Measurements from ENCODE around the gene PBX2. TPM values are rescaled to one million over a fixed set of nuclear protein-coding genes. Genes with fewer than 3 reads are reported as not detected.

PBX2 gene
- total RNA-seq, 1 experiment from 2014 or later: 176 TPM

DNA sequence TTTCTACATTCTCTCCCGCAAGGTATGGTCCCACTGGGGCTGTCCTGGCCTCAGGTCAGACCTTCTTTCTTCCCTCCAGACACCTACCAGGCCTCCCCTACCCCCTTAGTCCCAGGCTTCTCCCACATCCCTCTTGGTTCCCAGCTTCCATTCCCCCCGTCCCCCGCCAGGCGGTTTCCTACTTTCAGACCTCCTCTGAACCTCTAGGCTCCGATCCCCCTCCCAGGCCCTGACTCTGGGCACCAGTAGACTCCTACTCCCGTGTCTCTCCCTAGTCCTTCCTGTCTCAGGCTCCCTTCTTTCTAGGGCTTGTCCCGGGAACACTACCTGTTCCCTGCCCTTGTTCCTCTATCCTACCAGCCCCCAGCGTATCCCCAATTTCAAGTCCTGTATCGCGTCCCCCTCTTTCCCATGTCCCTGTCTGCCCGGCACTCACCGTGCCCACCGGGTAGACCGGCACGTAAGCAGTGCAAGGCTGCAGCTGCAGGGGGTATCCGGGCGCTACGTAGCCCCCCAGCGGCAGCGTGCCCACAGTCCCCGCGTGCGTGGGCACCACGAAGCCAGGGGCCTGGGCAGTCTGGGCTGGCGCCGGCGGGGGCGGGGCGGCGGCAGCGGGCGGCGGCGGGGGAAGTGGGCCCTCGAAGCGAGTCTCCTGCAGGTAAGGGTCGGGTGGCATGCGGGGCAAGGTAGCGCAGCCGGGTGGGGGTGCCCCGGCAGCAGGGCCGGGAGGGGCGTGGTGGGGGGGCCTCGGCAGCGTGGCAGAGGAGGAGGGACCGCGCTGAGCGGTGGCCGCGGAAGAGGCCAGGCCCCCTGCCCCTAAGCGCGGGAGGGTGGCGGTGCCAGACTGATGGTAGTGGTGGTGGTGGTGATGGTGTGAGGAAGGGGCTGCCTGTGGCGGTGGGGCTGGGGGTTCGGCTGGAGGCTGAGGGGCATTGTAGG lies 39.8 kb downstream of the PBX2 start:
- Histone ChIP-seq H4K20me1 (ENCODE audit: control insufficient read depth, insufficient read depth, insufficient read length) (no peaks in the 10 kb centered on the region), H3K4me1 (ENCODE audit: insufficient read depth, low read length) (peaks cover 9% of the 10 kb centered on the region), H2AFZ (ENCODE audit: low read length) (peak overlapping the region; percentile 46), H3K56ac (ENCODE audit: insufficient read length, low read depth, low read length) (no peak overlapping the region), H3K18ac (ENCODE audit: insufficient read length, low read depth, low read length) (no peak overlapping the region), H3K9me3 (ENCODE audit: control insufficient read depth, low read depth, low read length) (no peaks in the 10 kb centered on the region), H4K5ac (ENCODE audit: insufficient read length, low read depth, low read length) (no peak overlapping the region), H2BK120ac (ENCODE audit: low read depth, low read length, poor library complexity, severe bottlenecking) (no peak overlapping the region), H3K23me2 (ENCODE audit: insufficient read length, low read depth, low read length, poor library complexity, severe bottlenecking) (peaks cover 41% of the 10 kb centered on the region), H2BK5ac (ENCODE audit: insufficient read length, low read length) (no peak overlapping the region), H2BK12ac (ENCODE audit: insufficient read length, low read depth, low read length) (no peak overlapping the region), H3K79me1 (ENCODE audit: insufficient read depth, low read depth, low read length, poor library complexity, severe bottlenecking) (no peaks in the 10 kb centered on the region), H3K79me2 (ENCODE audit: insufficient read depth, low read length) (no peaks in the 10 kb centered on the region), H3K27ac (ENCODE audit: insufficient read length, low read depth, low read length) (no peak overlapping the region), H3T11ph (ENCODE audit: low read length) (no peak overlapping the region), H3K14ac (ENCODE audit: insufficient read depth, low read length) (no peak overlapping the region), H3K4me2 (ENCODE audit: insufficient read depth, insufficient read length, low read length) (peak overlapping the region; percentile 81), H2BK20ac (ENCODE audit: low read depth, low read length, poor library complexity, severe bottlenecking) (no peak overlapping the region), H2AK5ac (ENCODE audit: insufficient read length, low read length) (no peak overlapping the region), H4K8ac (replicated peaks; ENCODE audit: insufficient read length, low read depth, low read length) (no peak overlapping the region), H3K23ac (ENCODE audit: insufficient read length, low read depth, low read length) (no peak overlapping the region), H3K27me3 (ENCODE audit: insufficient read depth, low read length) (no peaks in the 10 kb centered on the region; the same call in 1 of the 2 replicates), H3K9ac (ENCODE audit: extremely low read depth, insufficient read length, low read length) (no peak overlapping the region), H2BK15ac (ENCODE audit: low read depth, low read length) (no peak overlapping the region), H3K4ac (ENCODE audit: low read depth, low read length) (no peak overlapping the region), H4K91ac (ENCODE audit: insufficient read length, low read depth, low read length) (no peak overlapping the region)
- peaks cover 46 to 69% of the 10 kb centered on the region in 2 experiments for H3K4me1 Mint-ChIP-seq
- TF ChIP-seq, protein P1, sequence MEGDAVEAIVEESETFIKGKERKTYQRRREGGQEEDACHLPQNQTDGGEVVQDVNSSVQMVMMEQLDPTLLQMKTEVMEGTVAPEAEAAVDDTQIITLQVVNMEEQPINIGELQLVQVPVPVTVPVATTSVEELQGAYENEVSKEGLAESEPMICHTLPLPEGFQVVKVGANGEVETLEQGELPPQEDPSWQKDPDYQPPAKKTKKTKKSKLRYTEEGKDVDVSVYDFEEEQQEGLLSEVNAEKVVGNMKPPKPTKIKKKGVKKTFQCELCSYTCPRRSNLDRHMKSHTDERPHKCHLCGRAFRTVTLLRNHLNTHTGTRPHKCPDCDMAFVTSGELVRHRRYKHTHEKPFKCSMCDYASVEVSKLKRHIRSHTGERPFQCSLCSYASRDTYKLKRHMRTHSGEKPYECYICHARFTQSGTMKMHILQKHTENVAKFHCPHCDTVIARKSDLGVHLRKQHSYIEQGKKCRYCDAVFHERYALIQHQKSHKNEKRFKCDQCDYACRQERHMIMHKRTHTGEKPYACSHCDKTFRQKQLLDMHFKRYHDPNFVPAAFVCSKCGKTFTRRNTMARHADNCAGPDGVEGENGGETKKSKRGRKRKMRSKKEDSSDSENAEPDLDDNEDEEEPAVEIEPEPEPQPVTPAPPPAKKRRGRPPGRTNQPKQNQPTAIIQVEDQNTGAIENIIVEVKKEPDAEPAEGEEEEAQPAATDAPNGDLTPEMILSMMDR (conservative IDR thresholded peaks at IDR 0.05): no peak
- peak overlapping the region in 1 of 3 experiments; percentile 61; a peak in 3 of 7 replicates for H3K27ac Mint-ChIP-seq
- peaks cover 4% of the 10 kb centered on the region for H3K27me3 Mint-ChIP-seq (ENCODE audit: low read depth)
- H3K36me3 Mint-ChIP-seq (ENCODE audit: insufficient read depth in 1 of 3, low read depth in 3 of 3): peaks cover under 1 to 9% (median 4%) of the 10 kb centered on the region in 3 experiments; a peak in 4 of 7 replicates
- DNase-seq: peak; percentile 75
- no CpG with 5 or more reads among the region's 55 CpGs for WGBS (ENCODE audit: extremely low coverage, insufficient read length, low lambda C conversion rate)
- no peaks in the 10 kb centered on the region; a peak in 1 of 5 replicates for H3K9me3 Mint-ChIP-seq
- peak overlapping the region in 1 of 2 experiments; percentile 98; a peak in 3 of 5 replicates for H3K4me3 Mint-ChIP-seq
